Measurements from ENCODE around the gene LSP1. TPM values are rescaled to one million over a fixed set of nuclear protein-coding genes. Genes with fewer than 3 reads are reported as not detected.

The LSP1 gene
- total and polyA plus RNA-seq, 7 donors, result 8.7 to 80.2 (median 32.7) TPM

- peak; percentile 43 for DNase-seq
- intact Hi-C loops (cut with DNase I), result no loop called here
- no peak overlapping the region for H3K27ac ChIP-seq
- peaks cover 0 to 7% (median 5%) of the 10 kb centered on the region in 4 donors for H3K9me3 ChIP-seq
- no peaks in the 10 kb centered on the region for H3K4me1 ChIP-seq
- peaks cover 0 to 14% (median 0%) of the 10 kb centered on the region in 3 donors for H3K27me3 ChIP-seq
- H3K36me3 ChIP-seq, result no peaks in the 10 kb centered on the region
- WGBS, 2 donors, result 90 to 94% methylated on average over 8 of the region's 8 CpGs
- TF ChIP-seq POLR2AphosphoS5 (IDR thresholded peaks at IDR 0.05) (no peak), EP300 (IDR thresholded peaks at IDR 0.05) (no peak)
- no peak overlapping the region for H3K4me3 ChIP-seq
These were observed 37.6 kb upstream of the LSP1 start for GRCh38 chr11:1815311-1815710.

DNA sequence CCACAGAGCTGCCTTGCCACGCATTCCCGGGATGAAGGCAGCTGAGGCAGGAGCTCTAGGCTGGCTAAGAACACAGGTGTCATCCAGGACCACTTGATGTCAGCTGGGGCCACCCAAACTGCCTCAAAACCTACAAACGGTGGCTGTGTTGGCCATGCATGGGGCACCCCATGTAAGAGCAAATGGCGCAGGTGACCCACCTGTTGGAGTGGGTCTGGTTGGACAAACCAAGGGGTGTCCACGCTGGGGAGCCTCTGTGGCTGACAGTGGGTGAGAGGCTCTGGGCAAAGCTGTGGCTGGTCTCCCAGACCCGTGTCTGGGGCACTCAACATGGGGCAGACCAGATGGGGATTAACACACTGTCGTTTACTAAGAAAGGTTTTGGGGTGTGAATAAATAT lies 37.1 kb upstream of the LSP1 start:
- Histone ChIP-seq H3K27me3 (peaks cover 0 to 14% (median 0%) of the 10 kb centered on the region in 3 donors), H3K4me1 (no peaks in the 10 kb centered on the region), H3K27ac (no peak overlapping the region), H3K4me3 (no peak overlapping the region), H3K36me3 (no peaks in the 10 kb centered on the region), H3K9me3 (peaks cover 0 to 7% (median 5%) of the 10 kb centered on the region in 4 donors)
- intact Hi-C loops (cut with DNase I), result no loop called here
- TF ChIP-seq POLR2A (IDR thresholded peaks at IDR 0.05), result no peak
- no peak for TF ChIP-seq POLR2AphosphoS5 (IDR thresholded peaks at IDR 0.05)
- TF ChIP-seq EP300 (IDR thresholded peaks at IDR 0.05), result no peak
- no peak for TF ChIP-seq CTCF (IDR thresholded peaks at IDR 0.05)
- WGBS, 2 donors, result 83 to 88% methylated on average over 7 of the region's 7 CpGs
- peak; percentile 43 for DNase-seq

- H3K27me3 ChIP-seq, result peaks cover 0 to 12% (median 0%) of the 10 kb centered on the region in 3 donors
- DNase-seq, result peak; percentile 7
- H3K9me3 ChIP-seq, result peaks cover 0 to 7% (median 5%) of the 10 kb centered on the region in 4 donors
- 90 to 91% methylated on average over 5 of the region's 5 CpGs for WGBS, 2 donors
- no peaks in the 10 kb centered on the region for H3K36me3 ChIP-seq
- TF ChIP-seq POLR2A (IDR thresholded peaks at IDR 0.05) (no peak), CTCF (IDR thresholded peaks at IDR 0.05) (no peak), EP300 (IDR thresholded peaks at IDR 0.05) (no peak), POLR2AphosphoS5 (IDR thresholded peaks at IDR 0.05) (no peak)
- intact Hi-C loops (cut with DNase I), result no loop called here
- no peaks in the 10 kb centered on the region for H3K4me1 ChIP-seq
- no peak overlapping the region for H3K4me3 ChIP-seq
- no peak overlapping the region for H3K27ac ChIP-seq
These were observed 35.9 kb upstream of the LSP1 start for GRCh38 chr11:1817000-1817399.

GRCh38 chr11:1817511-1817910 lies 35.4 kb upstream of the LSP1 start:
- peaks cover 0 to 6% (median 0%) of the 10 kb centered on the region in 3 donors for H3K27me3 ChIP-seq
- intact Hi-C loops (cut with DNase I), result no loop called here
- peaks cover 0 to 7% (median 5%) of the 10 kb centered on the region in 4 donors for H3K9me3 ChIP-seq
- DNase-seq, result no peak
- no peak overlapping the region for H3K4me3 ChIP-seq
- 75 to 88% methylated on average over 1 of the region's 1 CpG for WGBS, 2 donors
- no peaks in the 10 kb centered on the region for H3K36me3 ChIP-seq
- H3K27ac ChIP-seq, result no peak overlapping the region
- TF ChIP-seq POLR2AphosphoS5 (IDR thresholded peaks at IDR 0.05) (no peak), EP300 (IDR thresholded peaks at IDR 0.05) (no peak), POLR2A (IDR thresholded peaks at IDR 0.05) (no peak), CTCF (IDR thresholded peaks at IDR 0.05) (no peak)
- no peaks in the 10 kb centered on the region for H3K4me1 ChIP-seq

DNA sequence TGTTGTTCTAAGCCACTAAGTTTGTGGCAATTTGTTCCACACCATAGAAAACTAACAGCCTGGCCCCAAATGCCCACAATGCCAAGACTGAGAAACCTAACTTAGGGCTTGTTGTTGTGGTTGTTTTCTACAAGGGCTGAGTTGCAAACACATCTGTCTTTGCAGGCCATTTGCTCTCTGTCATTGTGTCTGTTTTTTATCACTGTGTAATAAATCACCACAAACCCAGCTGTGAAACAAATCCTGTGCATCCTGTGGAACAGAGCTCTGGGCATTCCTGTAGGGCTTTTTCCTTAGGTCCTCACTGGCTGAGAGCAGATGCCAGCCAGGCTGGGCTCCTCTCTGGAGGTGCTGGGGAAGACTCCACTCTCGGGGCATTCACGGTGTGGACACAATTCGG lies 33.8 kb upstream of the LSP1 start:
- no peak overlapping the region for H3K4me3 ChIP-seq
- TF ChIP-seq POLR2A (IDR thresholded peaks at IDR 0.05) (no peak), POLR2AphosphoS5 (IDR thresholded peaks at IDR 0.05) (no peak), EP300 (IDR thresholded peaks at IDR 0.05) (no peak), CTCF (IDR thresholded peaks at IDR 0.05) (no peak)
- H3K27me3 ChIP-seq, result no peaks in the 10 kb centered on the region
- H3K4me1 ChIP-seq, result no peaks in the 10 kb centered on the region
- intact Hi-C loops (cut with DNase I), result no loop called here
- peaks cover 0 to 7% (median 5%) of the 10 kb centered on the region in 4 donors for H3K9me3 ChIP-seq
- WGBS, 2 donors, result 90 to 94% methylated on average over 3 of the region's 3 CpGs
- no peak for DNase-seq
- no peak overlapping the region for H3K27ac ChIP-seq
- no peaks in the 10 kb centered on the region for H3K36me3 ChIP-seq

All from sigmoid colon (tissue), 7 donors.